ENCODE data around the gene DAGLB. TPM values are rescaled to one million over a fixed set of nuclear protein-coding genes. Genes with fewer than 3 reads are reported as not detected.

DAGLB gene
- total and polyA plus RNA-seq, 2 of the 8 experiments (the other 6 are each of a cell fraction or from before 2014, with no cell fraction given) = 27.0 to 39.6 TPM

DNA sequence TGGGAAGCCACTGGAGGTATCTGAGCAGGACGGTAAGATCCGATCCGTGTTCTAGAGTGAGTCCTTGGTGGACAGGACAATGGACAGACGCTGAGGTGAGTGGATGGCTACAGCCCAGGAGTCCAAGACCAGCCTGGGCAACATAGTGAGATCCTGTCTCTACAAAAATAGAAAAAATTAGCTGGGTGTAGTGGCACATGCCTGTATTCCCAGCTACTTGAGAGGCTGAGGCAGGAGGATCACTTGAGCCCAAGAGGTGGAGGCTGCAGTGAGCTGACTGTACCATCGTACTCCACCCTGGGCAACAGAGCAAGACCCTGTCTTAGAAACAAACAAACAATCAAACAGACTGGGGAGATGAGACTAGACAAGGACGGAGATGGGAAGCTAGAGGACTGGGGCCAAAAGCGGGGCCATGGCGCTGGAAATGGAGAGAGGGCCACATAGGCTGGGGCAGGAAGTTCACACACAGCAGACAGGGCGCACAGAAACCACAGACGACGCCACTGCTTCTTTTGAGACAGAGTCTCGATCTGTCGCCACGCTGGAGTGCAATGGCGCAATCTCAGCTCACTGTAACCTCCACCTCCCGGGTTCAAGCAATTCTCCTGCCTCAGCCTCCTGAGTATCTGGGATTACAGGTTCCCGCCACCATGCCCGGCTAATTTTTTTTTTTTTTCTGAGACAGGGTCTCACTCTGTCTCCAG lies 24.7 kb downstream of the DAGLB start (continued):
- TF ChIP-seq CHD7 (IDR thresholded peaks at IDR 0.05; ENCODE audit: insufficient replicate concordance, low read length) (no peak), SIN3A (conservative IDR thresholded peaks at IDR 0.05 in 1 of 2, IDR thresholded peaks at IDR 0.05 in 1 of 2; ENCODE audit: low read depth in 1 of 2, low read length in 2 of 2) (no peak), JUND (IDR thresholded peaks at IDR 0.05; ENCODE audit: low read length) (no peak), JUN (IDR thresholded peaks at IDR 0.05; ENCODE audit: low read depth, low read length) (no peak), PHF8 (conservative IDR thresholded peaks at IDR 0.05; ENCODE audit: low read depth, low read length) (no peak), BRCA1 (IDR thresholded peaks at IDR 0.05; ENCODE audit: low read depth, low read length) (no peak), SP2 (IDR thresholded peaks at IDR 0.05; ENCODE audit: low read length) (no peak), SRF (IDR thresholded peaks at IDR 0.05; ENCODE audit: low read depth, low read length) (no peak)
